Neuronal stem cell (in vitro differentiated cells): ENCODE measurements around the gene KDM3B.

ENCODE experiments used
- DNase-seq: peaks from one replicate; pipeline ENCODE4 v3.0.0-alpha.2; 2013; ENCODE audit warnings: low spot score
- H2AFZ ChIP-seq: one replicate; pipeline ENCODE4 v1.6.1; 2013; ENCODE audit warnings: mild to moderate bottlenecking, low read length, inconsistent platforms
- H2AK5ac ChIP-seq: 2 replicates; pipeline ENCODE4 v1.6.1; 2013; ENCODE audit warnings: low read depth, mild to moderate bottlenecking, inconsistent platforms, low read length, moderate library complexity, mixed read lengths
- H2BK120ac ChIP-seq: 2 replicates; pipeline ENCODE4 v1.6.1; 2013; ENCODE audit warnings: low read depth, mild to moderate bottlenecking, inconsistent platforms, low read length, moderate library complexity, mixed read lengths
- H2BK12ac ChIP-seq: one replicate; pipeline ENCODE4 v1.6.1; 2013; ENCODE audit warnings: low read length, inconsistent platforms
- H2BK15ac ChIP-seq: 2 replicates; pipeline ENCODE4 v1.6.1; 2013; ENCODE audit warnings: mild to moderate bottlenecking, low read length, inconsistent platforms, mixed read lengths
- H2BK5ac ChIP-seq: one replicate; pipeline ENCODE4 v1.6.1; 2013; ENCODE audit warnings: inconsistent platforms, mild to moderate bottlenecking, low read length, moderate library complexity
- H3K14ac ChIP-seq: one replicate; pipeline ENCODE4 v1.6.1; 2013; ENCODE audit warnings: low read length, inconsistent platforms
- H3K18ac ChIP-seq: 2 replicates; pipeline ENCODE4 v1.6.1; 2013; ENCODE audit warnings: low read length, inconsistent platforms
- H3K23ac ChIP-seq: 2 replicates; pipeline ENCODE4 v1.6.1; 2013; ENCODE audit warnings: low read depth, mild to moderate bottlenecking, mixed read lengths, low read length, inconsistent platforms; ENCODE audit not compliant: poor library complexity
- H3K27ac ChIP-seq: replicated peaks from 3 replicates; pipeline ENCODE4 v1.5.1; 2013; ENCODE audit warnings: low read length, inconsistent platforms
- H3K27me3 ChIP-seq, 3 experiments: 2 replicates each; pipeline ENCODE4 v1.6.1; 2013; ENCODE audit warnings: low read length in 3 of 3, mild to moderate bottlenecking in 2 of 3, inconsistent platforms in 1 of 3, low read depth in 1 of 3, mixed read lengths in 1 of 3, moderate library complexity in 1 of 3; ENCODE audit not compliant: control insufficient read depth in 3 of 3, insufficient read depth in 3 of 3
- H3K36me3 ChIP-seq, 2 donors: replicated peaks in 1 of 2; 2 replicates each; pipeline ENCODE4 v1.6.1; 2013; ENCODE audit warnings: low read length in 2 of 2; ENCODE audit not compliant: control insufficient read depth in 2 of 2, insufficient read depth in 2 of 2
- H3K4ac ChIP-seq: 2 replicates; pipeline ENCODE4 v1.6.1; 2013; ENCODE audit warnings: inconsistent platforms, mild to moderate bottlenecking, low read length, moderate library complexity
- H3K4me1 ChIP-seq, 2 donors: 1 replicate in 1 of 2; 2 replicates in 1 of 2; pipeline ENCODE4 v1.6.1; 2013; ENCODE audit warnings: low read length in 2 of 2, low read depth in 1 of 2; ENCODE audit not compliant: control insufficient read depth in 2 of 2, insufficient read depth in 1 of 2
- H3K4me2 ChIP-seq: one replicate; pipeline ENCODE4 v1.6.1; 2013; ENCODE audit warnings: mild to moderate bottlenecking, low read length, inconsistent platforms; ENCODE audit not compliant: insufficient read depth, poor library complexity, severe bottlenecking
- H3K4me3 ChIP-seq, 2 donors: 2 replicates each; pipeline ENCODE4 v1.5.1; 2013; ENCODE audit warnings: low read length in 2 of 2, mild to moderate bottlenecking in 2 of 2, inconsistent platforms in 1 of 2, moderate library complexity in 1 of 2
- H3K79me1 ChIP-seq: one replicate; pipeline ENCODE4 v1.6.1; 2013; ENCODE audit warnings: low read depth, mild to moderate bottlenecking, inconsistent platforms, low read length, moderate library complexity
- H3K9ac ChIP-seq: one replicate; pipeline ENCODE4 v1.6.1; 2013; ENCODE audit warnings: mild to moderate bottlenecking, low read depth, low read length, inconsistent platforms; ENCODE audit not compliant: poor library complexity
- H3K9me3 ChIP-seq, 2 donors: replicated peaks in 1 of 2; 2 replicates each; pipeline versions ENCODE3 to v1.6.1; 2013; ENCODE audit warnings: low read length in 2 of 2, mild to moderate bottlenecking in 2 of 2, inconsistent platforms in 1 of 2, low read depth in 1 of 2, mixed read lengths in 1 of 2, moderate library complexity in 1 of 2; ENCODE audit not compliant: control insufficient read depth in 2 of 2, insufficient read depth in 1 of 2
- H4K8ac ChIP-seq: one replicate; pipeline ENCODE4 v1.6.1; 2013; ENCODE audit warnings: low read depth, mild to moderate bottlenecking, inconsistent platforms, low read length, moderate library complexity
- H4K91ac ChIP-seq: one replicate; pipeline ENCODE4 v1.6.1; 2013; ENCODE audit warnings: low read length, low read depth, mild to moderate bottlenecking, inconsistent platforms; ENCODE audit not compliant: poor library complexity
- WGBS, 2 donors: extraction: QIAGEN DNeasy Blood & Tissue Kit; methylation state at CpG; one replicate each; pipeline ENCODE4 v1.1.7; 2013; ENCODE audit warnings: missing lambda C conversion rate in 2 of 2, mixed read lengths in 1 of 2; ENCODE audit not compliant: insufficient read length in 2 of 2, insufficient replicate concordance in 1 of 2; ENCODE audit errors: extremely low coverage in 2 of 2; 5-methylcytosine and 5-hydroxymethylcytosine counted together

Gene KDM3B

DNA sequence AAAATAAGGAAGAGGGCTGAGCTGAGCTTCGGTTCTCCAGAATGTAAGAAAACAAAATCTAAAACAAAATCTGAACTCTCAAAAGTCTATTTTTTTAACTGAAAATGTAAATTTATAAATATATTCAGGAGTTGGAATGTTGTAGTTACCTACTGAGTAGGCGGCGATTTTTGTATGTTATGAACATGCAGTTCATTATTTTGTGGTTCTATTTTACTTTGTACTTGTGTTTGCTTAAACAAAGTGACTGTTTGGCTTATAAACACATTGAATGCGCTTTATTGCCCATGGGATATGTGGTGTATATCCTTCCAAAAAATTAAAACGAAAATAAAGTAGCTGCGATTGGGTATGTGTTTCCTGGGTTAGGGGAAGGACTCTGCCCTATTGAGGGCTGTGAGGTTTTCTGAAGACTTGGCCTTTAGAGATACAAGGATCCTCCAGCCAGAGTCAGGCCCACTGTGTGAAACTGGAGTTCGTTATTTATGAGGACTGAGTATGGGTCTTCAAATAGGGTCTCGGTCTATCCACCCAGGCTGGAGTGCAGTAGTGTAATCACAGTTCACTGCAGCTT, 116.6 kb downstream of the KDM3B start:
- H3K4me3 ChIP-seq: no peak overlapping the region
- H2BK15ac ChIP-seq: no peak overlapping the region
- H3K4ac ChIP-seq: no peak overlapping the region
- H2AK5ac ChIP-seq: no peak overlapping the region
- no peak overlapping the region for H2BK12ac ChIP-seq
- H3K9me3 ChIP-seq: no peaks in the 10 kb centered on the region
- H3K27ac ChIP-seq: no peak overlapping the region
- H3K4me2 ChIP-seq: no peak overlapping the region
- H3K36me3 ChIP-seq: peaks cover 15 to 31% of the 10 kb centered on the region in 2 donors
- no peak overlapping the region for H3K9ac ChIP-seq
- H3K23ac ChIP-seq: no peak overlapping the region
- no peak overlapping the region for H2BK5ac ChIP-seq
- no peak overlapping the region for H3K14ac ChIP-seq
- no CpG with 5 or more reads among the region's 8 CpGs for WGBS, 2 donors
- no peak for DNase-seq
- H3K27me3 ChIP-seq: peaks cover 0 to 17% (median 2%) of the 10 kb centered on the region in 3 experiments
- no peak overlapping the region for H2AFZ ChIP-seq
- no peak overlapping the region for H4K8ac ChIP-seq
- no peak overlapping the region for H2BK120ac ChIP-seq
- no peak overlapping the region for H4K91ac ChIP-seq
- H3K4me1 ChIP-seq: peaks cover 10 to 26% of the 10 kb centered on the region in 2 donors
- H3K79me1 ChIP-seq: peaks cover 13% of the 10 kb centered on the region
- H3K18ac ChIP-seq: no peak overlapping the region

DNA sequence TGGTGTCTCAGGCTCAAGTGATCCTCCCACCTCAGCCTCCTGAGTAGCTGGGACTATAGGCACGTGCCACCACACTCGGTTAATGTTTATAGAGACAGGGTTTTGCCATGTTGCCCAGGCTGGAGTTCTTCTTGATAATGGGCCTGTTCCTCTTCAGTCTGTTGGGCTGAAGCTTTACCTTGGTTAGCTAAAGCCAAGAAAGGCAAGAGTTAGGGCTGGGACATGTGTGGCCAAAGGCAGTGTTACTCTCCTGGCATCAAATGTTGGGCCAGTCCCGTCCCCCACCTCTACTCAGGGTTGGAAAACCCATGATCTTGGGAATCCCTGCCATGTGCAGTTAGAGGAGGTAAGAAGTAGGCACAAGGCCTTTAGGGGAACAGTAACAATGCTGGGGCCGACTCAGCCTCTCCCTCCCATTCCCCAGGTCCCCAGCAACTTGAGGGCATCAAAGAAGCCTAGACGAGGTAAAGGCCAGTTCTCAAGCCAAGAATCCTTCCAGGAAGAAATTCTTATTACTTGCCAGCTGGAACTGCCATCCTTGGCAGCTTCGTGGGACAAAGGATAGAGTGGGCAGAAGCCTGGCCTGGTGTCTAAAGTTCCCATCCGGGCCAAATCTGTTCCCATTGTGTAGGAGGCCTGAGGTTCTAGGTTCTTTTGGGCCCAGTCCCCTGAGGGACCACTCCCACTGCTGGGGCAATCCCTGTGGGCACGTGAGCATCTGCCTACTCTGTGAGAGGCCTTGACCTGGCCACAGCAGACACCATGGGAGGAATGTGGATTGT, 117.2 kb downstream of the KDM3B start:
- Histone ChIP-seq H4K8ac (no peak overlapping the region), H2BK15ac (no peak overlapping the region), H2BK12ac (no peak overlapping the region), H3K36me3 (peaks cover 15 to 31% of the 10 kb centered on the region in 2 donors), H3K27ac (no peak overlapping the region), H2BK5ac (no peak overlapping the region), H3K23ac (no peak overlapping the region), H3K14ac (no peak overlapping the region), H3K9me3 (no peaks in the 10 kb centered on the region), H3K4me3 (no peak overlapping the region), H3K4me2 (no peak overlapping the region), H3K9ac (no peak overlapping the region), H2AFZ (no peak overlapping the region), H3K4ac (no peak overlapping the region), H3K79me1 (peaks cover 13% of the 10 kb centered on the region), H3K4me1 (peaks cover 10 to 26% of the 10 kb centered on the region in 2 donors), H2AK5ac (no peak overlapping the region), H4K91ac (no peak overlapping the region), H3K27me3 (peaks cover 0 to 17% (median 2%) of the 10 kb centered on the region in 3 experiments), H3K18ac (no peak overlapping the region), H2BK120ac (no peak overlapping the region)
- no CpG with 5 or more reads among the region's 8 CpGs for WGBS, 2 donors
- DNase-seq: no peak

DNA sequence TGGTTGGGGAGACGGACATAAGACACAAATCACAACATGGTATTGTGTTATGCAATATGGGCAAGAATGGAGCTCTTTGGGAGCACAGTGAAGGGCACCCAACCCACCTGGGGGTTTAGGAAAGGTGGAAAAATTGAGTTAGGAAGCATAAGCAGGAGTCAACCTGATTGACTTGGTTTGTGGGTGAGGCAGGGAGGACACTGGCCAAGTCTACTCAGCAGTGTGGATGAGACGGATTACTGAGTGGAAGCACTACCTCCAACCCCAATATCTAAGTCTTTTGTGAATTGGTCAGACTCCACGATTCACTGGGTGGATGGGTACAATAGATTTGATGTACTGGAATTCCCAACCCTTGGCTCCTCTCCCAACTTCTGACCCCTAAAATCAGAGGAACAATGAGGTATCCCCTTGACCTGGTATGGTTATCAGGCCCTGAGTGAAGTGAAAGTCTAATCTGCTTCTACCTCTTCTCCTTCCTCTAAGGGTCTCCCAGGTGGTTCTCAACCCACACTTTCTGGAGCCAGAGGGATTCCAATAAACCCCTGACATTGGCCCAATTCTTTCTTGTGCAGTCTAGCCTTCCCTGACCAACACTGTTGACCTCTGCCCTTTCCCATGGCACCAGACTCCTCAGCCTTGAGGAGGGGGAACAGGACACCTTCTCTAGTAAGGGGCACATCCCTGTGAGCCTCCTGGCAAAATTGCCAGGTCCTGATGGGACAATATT, 118.0 kb downstream of the KDM3B start:
- Histone ChIP-seq H4K8ac (no peak overlapping the region), H4K91ac (no peak overlapping the region), H3K4me3 (no peak overlapping the region), H3K23ac (no peak overlapping the region), H3K14ac (no peak overlapping the region), H3K18ac (no peak overlapping the region), H2BK120ac (no peak overlapping the region), H3K27ac (no peak overlapping the region), H3K27me3 (peaks cover 0 to 17% (median 2%) of the 10 kb centered on the region in 3 experiments), H3K4me2 (no peak overlapping the region), H3K79me1 (peaks cover 11% of the 10 kb centered on the region), H2BK15ac (no peak overlapping the region), H3K36me3 (peaks cover 15 to 31% of the 10 kb centered on the region in 2 donors), H3K9me3 (no peaks in the 10 kb centered on the region), H2BK12ac (no peak overlapping the region), H2AFZ (no peak overlapping the region), H3K4me1 (peaks cover 10 to 26% of the 10 kb centered on the region in 2 donors), H3K4ac (no peak overlapping the region), H3K9ac (no peak overlapping the region), H2AK5ac (no peak overlapping the region), H2BK5ac (no peak overlapping the region)
- DNase-seq: no peak
- no CpG with 5 or more reads among the region's 3 CpGs for WGBS, 2 donors

DNA sequence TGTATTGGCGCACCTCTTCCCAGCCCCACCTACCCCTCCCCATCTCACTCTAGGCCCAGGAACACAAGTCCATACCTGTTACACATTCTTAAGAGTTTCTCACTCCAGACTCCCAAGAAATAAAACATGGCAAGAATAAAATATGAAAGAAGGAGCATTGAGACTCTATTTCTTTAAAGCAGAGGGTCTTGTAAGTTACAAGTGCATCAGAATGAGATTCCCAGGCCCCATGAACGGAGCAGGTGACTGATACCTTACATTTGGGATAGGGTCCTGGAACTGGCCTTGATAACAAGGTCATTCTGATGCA, 118.5 kb downstream of the KDM3B start:
- Histone ChIP-seq H3K4ac (no peak overlapping the region), H3K36me3 (peaks cover 15 to 31% of the 10 kb centered on the region in 2 donors), H2AFZ (no peak overlapping the region), H2AK5ac (no peak overlapping the region), H3K4me1 (peaks cover 10 to 21% of the 10 kb centered on the region in 2 donors), H3K27me3 (peaks cover 0 to 12% (median 0%) of the 10 kb centered on the region in 3 experiments), H2BK12ac (no peak overlapping the region), H3K23ac (no peak overlapping the region), H4K8ac (no peak overlapping the region), H3K18ac (no peak overlapping the region), H3K79me1 (peaks cover 7% of the 10 kb centered on the region), H3K9ac (no peak overlapping the region), H3K4me3 (no peak overlapping the region), H3K4me2 (no peak overlapping the region), H4K91ac (no peak overlapping the region), H3K9me3 (no peaks in the 10 kb centered on the region), H2BK120ac (no peak overlapping the region), H2BK15ac (no peak overlapping the region), H3K27ac (no peak overlapping the region), H2BK5ac (no peak overlapping the region), H3K14ac (no peak overlapping the region)
- WGBS, 2 donors: no CpG with 5 or more reads among the region's 2 CpGs
- DNase-seq: no peak
